Measurements from ENCODE around the gene ZRANB1.

- TF ChIP-seq CTCF (IDR thresholded peaks at IDR 0.05; ENCODE audit: low read length) (no peak), EZH2 (IDR thresholded peaks at IDR 0.05; ENCODE audit: borderline replicate concordance, low read length) (no peak)
These were observed 54.9 kb downstream of the ZRANB1 start for GRCh38 chr10:124996854-124997215.

Data from OCI-LY1 (cell line).